H9 (cell line): Measurements from ENCODE around the gene SV2C. TPM values are rescaled to one million over a fixed set of nuclear protein-coding genes. Genes with fewer than 3 reads are reported as not detected.

Source experiments
- DNase-seq: peaks from one replicate; pipeline ENCODE4 v3.0.0-alpha.2; 2017
- H2AFZ ChIP-seq: one replicate; pipeline ENCODE4 v1.6.1; 2013; ENCODE audit warnings: mild to moderate bottlenecking, low read length, control low read depth, moderate library complexity
- H2AK5ac ChIP-seq: 2 replicates; pipeline ENCODE4 v1.6.1; 2013; ENCODE audit warnings: low read length, control low read depth, mixed read lengths; ENCODE audit not compliant: insufficient read length
- H2BK120ac ChIP-seq: one replicate; pipeline ENCODE4 v1.6.1; 2013; ENCODE audit warnings: low read depth, mild to moderate bottlenecking, low read length, control low read depth, inconsistent platforms; ENCODE audit not compliant: poor library complexity, severe bottlenecking
- H2BK12ac ChIP-seq: 2 replicates; pipeline ENCODE4 v1.6.1; 2013; ENCODE audit warnings: low read length, control low read depth, mixed read lengths, low read depth; ENCODE audit not compliant: insufficient read length
- H2BK15ac ChIP-seq: 2 replicates; pipeline ENCODE4 v1.6.1; 2013; ENCODE audit warnings: low read depth, low read length, control low read depth
- H2BK20ac ChIP-seq: one replicate; pipeline ENCODE4 v1.6.1; 2013; ENCODE audit warnings: low read depth, mild to moderate bottlenecking, low read length, control low read depth, inconsistent platforms; ENCODE audit not compliant: poor library complexity, severe bottlenecking
- H2BK5ac ChIP-seq: 2 replicates; pipeline ENCODE4 v1.6.1; 2013; ENCODE audit warnings: low read length, control low read depth, mixed read lengths; ENCODE audit not compliant: insufficient read length
- H3K14ac ChIP-seq: 2 replicates; pipeline ENCODE4 v1.6.1; 2013; ENCODE audit warnings: low read length, control low read depth; ENCODE audit not compliant: insufficient read depth
- H3K18ac ChIP-seq: 2 replicates; pipeline ENCODE4 v1.6.1; 2013; ENCODE audit warnings: low read depth, mild to moderate bottlenecking, mixed read lengths, low read length, control low read depth; ENCODE audit not compliant: insufficient read length
- H3K23ac ChIP-seq: 2 replicates; pipeline ENCODE4 v1.6.1; 2013; ENCODE audit warnings: low read length, control low read depth, mixed read lengths, low read depth; ENCODE audit not compliant: insufficient read length
- H3K23me2 ChIP-seq: 2 replicates; pipeline ENCODE4 v1.6.1; 2013; ENCODE audit warnings: low read depth, mild to moderate bottlenecking, mixed read lengths, low read length, control low read depth; ENCODE audit not compliant: insufficient read length, poor library complexity, severe bottlenecking
- H3K27ac ChIP-seq: 2 replicates; pipeline ENCODE4 v1.5.1; 2013; ENCODE audit warnings: low read length, control low read depth, mixed read lengths, low read depth; ENCODE audit not compliant: insufficient read length
- H3K27me3 ChIP-seq: 2 replicates; pipeline ENCODE4 v1.6.1; 2013; ENCODE audit warnings: low read length, control low read depth, inconsistent platforms; ENCODE audit not compliant: insufficient read depth
- H3K4ac ChIP-seq: 2 replicates; pipeline ENCODE4 v1.6.1; 2013; ENCODE audit warnings: low read depth, mild to moderate bottlenecking, control low read depth, inconsistent platforms, low read length, moderate library complexity
- H3K4me1 ChIP-seq: 2 replicates; pipeline ENCODE4 v1.6.1; 2013; ENCODE audit warnings: low read length, control low read depth, inconsistent platforms; ENCODE audit not compliant: insufficient read depth
- H3K4me2 ChIP-seq: 2 replicates; pipeline ENCODE4 v1.6.1; 2013; ENCODE audit warnings: low read length, control low read depth, mixed read lengths; ENCODE audit not compliant: insufficient read length, insufficient read depth
- H3K56ac ChIP-seq: 2 replicates; pipeline ENCODE4 v1.6.1; 2013; ENCODE audit warnings: low read depth, mild to moderate bottlenecking, mixed read lengths, low read length, control low read depth; ENCODE audit not compliant: insufficient read length
- H3K79me1 ChIP-seq: 2 replicates; pipeline ENCODE4 v1.6.1; 2013; ENCODE audit warnings: low read depth, mild to moderate bottlenecking, moderate library complexity, low read length, control low read depth, inconsistent platforms; ENCODE audit not compliant: insufficient read depth, poor library complexity, severe bottlenecking
- H3K79me2 ChIP-seq: 2 replicates; pipeline ENCODE4 v1.6.1; 2013; ENCODE audit warnings: low read length, control low read depth, inconsistent platforms; ENCODE audit not compliant: insufficient read depth
- H3K9ac ChIP-seq: 2 replicates; pipeline ENCODE4 v1.6.1; 2013; ENCODE audit warnings: low read length, control low read depth, mixed read lengths; ENCODE audit not compliant: insufficient read length; ENCODE audit errors: extremely low read depth
- H3K9me3 ChIP-seq: one replicate; pipeline ENCODE4 v1.6.1; 2013; ENCODE audit warnings: low read depth, low read length, inconsistent platforms; ENCODE audit not compliant: control insufficient read depth
- H3T11ph ChIP-seq: one replicate; pipeline ENCODE4 v1.6.1; 2013; ENCODE audit warnings: mild to moderate bottlenecking, low read length, control low read depth, inconsistent platforms
- H4K20me1 ChIP-seq: one replicate; pipeline ENCODE4 v1.6.1; 2013; ENCODE audit not compliant: control insufficient read depth, insufficient read length, insufficient read depth
- H4K5ac ChIP-seq: 2 replicates; pipeline ENCODE4 v1.6.1; 2013; ENCODE audit warnings: low read depth, mild to moderate bottlenecking, mixed read lengths, low read length, control low read depth; ENCODE audit not compliant: insufficient read length
- H4K8ac ChIP-seq: replicated peaks from 2 replicates; pipeline ENCODE4 v1.6.1; 2013; ENCODE audit warnings: low read length, control low read depth, mixed read lengths, low read depth; ENCODE audit not compliant: insufficient read length
- H4K91ac ChIP-seq: 2 replicates; pipeline ENCODE4 v1.6.1; 2013; ENCODE audit warnings: low read depth, mild to moderate bottlenecking, moderate library complexity, mixed read lengths, low read length, control low read depth; ENCODE audit not compliant: insufficient read length
- H3K27ac Mint-ChIP-seq, 3 experiments: 2 replicates in 2 of 3; 3 replicates in 1 of 3; pipeline ENCODE4 v1.8.0; 2020 to 2021; ENCODE audit warnings: mixed read lengths in 3 of 3, mild to moderate bottlenecking in 1 of 3, moderate library complexity in 1 of 3
- H3K27me3 Mint-ChIP-seq: 2 replicates; pipeline ENCODE4 v1.8.0; 2021; ENCODE audit warnings: low read depth, mild to moderate bottlenecking, moderate library complexity, mixed read lengths
- H3K36me3 Mint-ChIP-seq, 3 experiments: 2 replicates in 2 of 3; 3 replicates in 1 of 3; pipeline ENCODE4 v1.8.0; 2020 to 2021; ENCODE audit warnings: low read depth in 3 of 3, mixed read lengths in 3 of 3; ENCODE audit not compliant: insufficient read depth in 1 of 3
- H3K4me1 Mint-ChIP-seq, 2 experiments: 2 replicates each; pipeline ENCODE4 v1.8.0; 2020; ENCODE audit warnings: mixed read lengths in 2 of 2
- H3K4me3 Mint-ChIP-seq, 2 experiments: 2 replicates in 1 of 2; 3 replicates in 1 of 2; pipeline ENCODE4 v1.8.0; 2020 to 2021; ENCODE audit warnings: mild to moderate bottlenecking in 2 of 2, mixed read lengths in 2 of 2, moderate library complexity in 1 of 2
- H3K9me3 Mint-ChIP-seq, 2 experiments: 2 replicates in 1 of 2; 3 replicates in 1 of 2; pipeline ENCODE4 v1.8.0; 2020; ENCODE audit warnings: mild to moderate bottlenecking in 2 of 2, mixed read lengths in 2 of 2, moderate library complexity in 1 of 2
- WGBS: extraction: QIAGEN DNeasy Blood & Tissue Kit; methylation state at CpG from one replicate; pipeline ENCODE4 v1.1.7; 2013; ENCODE audit warnings: missing lambda C conversion rate, low lambda C conversion rate, mixed read lengths; ENCODE audit not compliant: insufficient read length; ENCODE audit errors: extremely low coverage; 5-methylcytosine and 5-hydroxymethylcytosine counted together
- total RNA-seq: library from RNA; stranded (reverse); gene quantifications from 2 replicates; pipeline ENCODE4 v1.2.1, GENCODE V29; 2021
- TF ChIP-seq, protein P1 (sequence below): fragments of 200-600 bp; sonication (generic); conservative IDR thresholded peaks from 3 replicates; pipeline ENCODE4 v1.8.0; 2021; ENCODE audit warnings: antibody characterized with exemption, mild to moderate bottlenecking

Gene SV2C
- total RNA-seq, 1 experiment from 2014 or later = 0.09 TPM

DNA sequence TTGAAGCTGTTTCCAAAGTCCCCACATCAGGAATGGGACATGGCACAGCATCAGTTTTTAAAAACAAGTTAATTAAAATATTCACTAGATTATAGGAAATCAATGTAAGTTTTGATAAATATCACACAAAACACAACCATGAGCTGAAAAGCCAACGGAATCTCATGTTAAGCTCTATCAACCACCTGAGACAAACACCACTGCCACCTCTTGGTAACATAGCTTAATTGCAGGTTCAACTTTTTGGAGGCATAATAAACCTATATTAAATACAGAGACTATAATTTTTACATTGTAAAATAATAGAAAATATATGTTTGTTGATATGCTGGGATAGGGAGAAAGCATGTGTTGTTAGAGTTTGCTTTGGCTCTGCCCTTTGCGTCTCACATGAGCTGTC, 126.1 kb downstream of the SV2C start:
- no peak overlapping the region for H3K9ac ChIP-seq
- no peak overlapping the region for H2AK5ac ChIP-seq
- no peak overlapping the region for H2BK5ac ChIP-seq
- no peak overlapping the region for H3K56ac ChIP-seq
- Mint-ChIP-seq H3K9me3 (peaks cover 6 to 8% of the 10 kb centered on the region in 2 experiments; a peak in 3 of 5 replicates), H3K4me3 (no peak overlapping the region), H3K27ac (no peak overlapping the region), H3K27me3 (no peaks in the 10 kb centered on the region), H3K4me1 (peaks cover 3 to 7% of the 10 kb centered on the region in 2 experiments; a peak in 2 of 4 replicates), H3K36me3 (peaks cover 4 to 8% (median 5%) of the 10 kb centered on the region in 3 experiments; a peak in 4 of 7 replicates)
- WGBS = no CpG with 5 or more reads among the region's 2 CpGs
- H4K5ac ChIP-seq = no peak overlapping the region
- H2BK12ac ChIP-seq = no peak overlapping the region
- no peaks in the 10 kb centered on the region for H4K20me1 ChIP-seq
- no peak overlapping the region for H3K23ac ChIP-seq
- no peak overlapping the region for H3K4ac ChIP-seq
- TF ChIP-seq, protein P1, sequence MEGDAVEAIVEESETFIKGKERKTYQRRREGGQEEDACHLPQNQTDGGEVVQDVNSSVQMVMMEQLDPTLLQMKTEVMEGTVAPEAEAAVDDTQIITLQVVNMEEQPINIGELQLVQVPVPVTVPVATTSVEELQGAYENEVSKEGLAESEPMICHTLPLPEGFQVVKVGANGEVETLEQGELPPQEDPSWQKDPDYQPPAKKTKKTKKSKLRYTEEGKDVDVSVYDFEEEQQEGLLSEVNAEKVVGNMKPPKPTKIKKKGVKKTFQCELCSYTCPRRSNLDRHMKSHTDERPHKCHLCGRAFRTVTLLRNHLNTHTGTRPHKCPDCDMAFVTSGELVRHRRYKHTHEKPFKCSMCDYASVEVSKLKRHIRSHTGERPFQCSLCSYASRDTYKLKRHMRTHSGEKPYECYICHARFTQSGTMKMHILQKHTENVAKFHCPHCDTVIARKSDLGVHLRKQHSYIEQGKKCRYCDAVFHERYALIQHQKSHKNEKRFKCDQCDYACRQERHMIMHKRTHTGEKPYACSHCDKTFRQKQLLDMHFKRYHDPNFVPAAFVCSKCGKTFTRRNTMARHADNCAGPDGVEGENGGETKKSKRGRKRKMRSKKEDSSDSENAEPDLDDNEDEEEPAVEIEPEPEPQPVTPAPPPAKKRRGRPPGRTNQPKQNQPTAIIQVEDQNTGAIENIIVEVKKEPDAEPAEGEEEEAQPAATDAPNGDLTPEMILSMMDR = peak; percentile 72
- no peaks in the 10 kb centered on the region for H3K9me3 ChIP-seq
- no peak overlapping the region for H4K8ac ChIP-seq
- no peak overlapping the region for H2BK20ac ChIP-seq
- H3K79me1 ChIP-seq = no peaks in the 10 kb centered on the region
- H3K23me2 ChIP-seq = no peaks in the 10 kb centered on the region
- no peak overlapping the region for H3K18ac ChIP-seq
- no peak overlapping the region for H3K4me2 ChIP-seq
- H3K27me3 ChIP-seq = no peaks in the 10 kb centered on the region
- no peak for DNase-seq
- no peak overlapping the region for H3K14ac ChIP-seq
- H2AFZ ChIP-seq = no peak overlapping the region
- H4K91ac ChIP-seq = no peak overlapping the region
- H3T11ph ChIP-seq = no peak overlapping the region
- no peak overlapping the region for H2BK15ac ChIP-seq
- H3K79me2 ChIP-seq = no peaks in the 10 kb centered on the region
- H3K27ac ChIP-seq = no peak overlapping the region
- no peaks in the 10 kb centered on the region for H3K4me1 ChIP-seq
- no peak overlapping the region for H2BK120ac ChIP-seq
